Suprapubic skin (tissue), 4 donors: ENCODE data around the gene RBMS3. TPM values are rescaled to one million over a fixed set of nuclear protein-coding genes. Genes with fewer than 3 reads are reported as not detected.

Experiments used
- DNase-seq, 2 donors: peaks; one replicate each; pipeline ENCODE4 v3.0.0-alpha.2; 2019; ENCODE audit warnings: low spot score in 2 of 2
- H3K27ac ChIP-seq: fragments of 200-600 bp; sonication (generic); one replicate; pipeline ENCODE4 v1.5.1; 2019
- H3K27me3 ChIP-seq: fragments of 200-600 bp; sonication (generic); one replicate; pipeline ENCODE4 v1.5.1; 2019
- H3K36me3 ChIP-seq: fragments of 200-600 bp; sonication (generic); one replicate; pipeline ENCODE4 v1.5.1; 2019
- H3K4me1 ChIP-seq: fragments of 200-600 bp; sonication (generic); one replicate; pipeline ENCODE4 v1.5.1; 2019
- H3K4me3 ChIP-seq: fragments of 200-600 bp; sonication (generic); one replicate; pipeline ENCODE4 v1.5.1; 2019; ENCODE audit warnings: mild to moderate bottlenecking
- H3K9me3 ChIP-seq: fragments of 200-600 bp; sonication (generic); one replicate; pipeline ENCODE4 v1.5.1; 2019
- CTCF ChIP-seq, 2 donors: fragments of 200-600 bp in 1 of 2; fragments of 450-650 bp in 1 of 2; sonication (generic) in 1 of 2; IDR thresholded peaks; one replicate each; pipeline ENCODE4 v1.5.1; 2016 to 2019; ENCODE audit warnings: antibody characterized with exemption in 2 of 2, mild to moderate bottlenecking in 1 of 2, moderate library complexity in 1 of 2
- EP300 ChIP-seq: sonication (generic); formaldehyde crosslinking; IDR thresholded peaks from one replicate; pipeline ENCODE4 v1.6.1; 2017; ENCODE audit warnings: antibody characterized with exemption
- POLR2A ChIP-seq, 2 donors: fragments of 450-650 bp; IDR thresholded peaks; one replicate each; pipeline ENCODE4 v1.6.1; 2017; ENCODE audit warnings: antibody characterized with exemption in 2 of 2, mild to moderate bottlenecking in 2 of 2, moderate library complexity in 2 of 2
- POLR2AphosphoS5 ChIP-seq, 3 donors: sonication (generic); formaldehyde crosslinking; IDR thresholded peaks; one replicate each; pipeline ENCODE4 v1.6.1; 2017; ENCODE audit warnings: antibody characterized with exemption in 3 of 3
- WGBS: methylation state at CpG from one replicate; pipeline ENCODE4 v1.1.5; 2018; 5-methylcytosine and 5-hydroxymethylcytosine counted together
- total RNA-seq, 4 donors: library from RNA; depleted of rRNA; stranded (reverse); fragments of >200 nt; gene quantifications; one replicate each; pipeline ENCODE4 v1.1.0, GENCODE V29; 2016

RBMS3 gene
- total RNA-seq, 4 donors from 2014 or later, result 7.7 to 23.4 (median 11.9) TPM

- H3K4me1 ChIP-seq, result peaks cover 3% of the 10 kb centered on the region
- H3K36me3 ChIP-seq, result no peaks in the 10 kb centered on the region
- no peaks in the 10 kb centered on the region for H3K9me3 ChIP-seq
- H3K27ac ChIP-seq, result no peak overlapping the region
- no peak for DNase-seq
- no peak for TF ChIP-seq EP300
- TF ChIP-seq POLR2AphosphoS5 (IDR thresholded peaks at IDR 0.05), result no peak
- H3K4me3 ChIP-seq, result no peak overlapping the region
- 88% methylated on average over 3 of the region's 3 CpGs for WGBS
- H3K27me3 ChIP-seq, result no peaks in the 10 kb centered on the region
Measured at GRCh38 chr3:29506502-29506901, 225.6 kb downstream of the RBMS3 start.

- Histone ChIP-seq H3K36me3 (no peaks in the 10 kb centered on the region), H3K9me3 (no peaks in the 10 kb centered on the region), H3K4me3 (no peak overlapping the region), H3K4me1 (peaks cover 27% of the 10 kb centered on the region), H3K27me3 (no peaks in the 10 kb centered on the region), H3K27ac (no peak overlapping the region)
- TF ChIP-seq EP300, result no peak
- no peak for TF ChIP-seq CTCF (IDR thresholded peaks at IDR 0.05)
- no peak for TF ChIP-seq POLR2A (IDR thresholded peaks at IDR 0.05)
- TF ChIP-seq POLR2AphosphoS5 (IDR thresholded peaks at IDR 0.05), result no peak
- no peak for DNase-seq
- 46% methylated on average over 1 of the region's 1 CpG for WGBS
Measured at GRCh38 chr3:29511701-29512100, 230.8 kb downstream of the RBMS3 start.

- Histone ChIP-seq H3K4me1 (peaks cover 27% of the 10 kb centered on the region), H3K27me3 (no peaks in the 10 kb centered on the region), H3K36me3 (no peaks in the 10 kb centered on the region), H3K9me3 (no peaks in the 10 kb centered on the region), H3K27ac (no peak overlapping the region), H3K4me3 (no peak overlapping the region)
- WGBS, result 54% methylated on average over 4 of the region's 4 CpGs
- no peak for DNase-seq
- TF ChIP-seq EP300 (no peak), POLR2AphosphoS5 (IDR thresholded peaks at IDR 0.05) (no peak), CTCF (IDR thresholded peaks at IDR 0.05) (no peak), POLR2A (IDR thresholded peaks at IDR 0.05) (no peak)
Measured at GRCh38 chr3:29512641-29513040, 231.8 kb downstream of the RBMS3 start.

- 39% methylated on average over 3 of the region's 3 CpGs for WGBS
- TF ChIP-seq EP300 (no peak), CTCF (IDR thresholded peaks at IDR 0.05) (no peak), POLR2A (IDR thresholded peaks at IDR 0.05) (no peak), POLR2AphosphoS5 (IDR thresholded peaks at IDR 0.05) (no peak)
- H3K9me3 ChIP-seq, result no peaks in the 10 kb centered on the region
- no peak overlapping the region for H3K4me3 ChIP-seq
- no peaks in the 10 kb centered on the region for H3K27me3 ChIP-seq
- no peak for DNase-seq
- peaks cover 27% of the 10 kb centered on the region for H3K4me1 ChIP-seq
- no peaks in the 10 kb centered on the region for H3K36me3 ChIP-seq
- no peak overlapping the region for H3K27ac ChIP-seq
Measured at GRCh38 chr3:29513236-29513635, 232.4 kb downstream of the RBMS3 start.

- no peak for TF ChIP-seq EP300
- peak in 1 of 3 donors; percentile 61 for TF ChIP-seq POLR2AphosphoS5 (IDR thresholded peaks at IDR 0.05)
- TF ChIP-seq POLR2A (IDR thresholded peaks at IDR 0.05), result no peak
- Histone ChIP-seq H3K4me3 (no peak overlapping the region), H3K36me3 (no peaks in the 10 kb centered on the region), H3K9me3 (no peaks in the 10 kb centered on the region), H3K27me3 (no peaks in the 10 kb centered on the region), H3K4me1 (peaks cover 27% of the 10 kb centered on the region), H3K27ac (no peak overlapping the region)
- DNase-seq, result no peak
- 36% methylated on average over 3 of the region's 3 CpGs for WGBS
Measured at GRCh38 chr3:29514170-29514569, 233.3 kb downstream of the RBMS3 start.

- DNase-seq, result no peak
- H3K4me3 ChIP-seq, result no peak overlapping the region
- H3K27ac ChIP-seq, result no peak overlapping the region
Measured at GRCh38 chr3:29514912-29515311, 234.0 kb downstream of the RBMS3 start.

More at GRCh38 chr3:29514912-29515311, 234.0 kb downstream of the RBMS3 start:
- TF ChIP-seq POLR2A (IDR thresholded peaks at IDR 0.05) (no peak), EP300 (no peak), POLR2AphosphoS5 (IDR thresholded peaks at IDR 0.05) (no peak), CTCF (IDR thresholded peaks at IDR 0.05) (no peak)
- Histone ChIP-seq H3K27me3 (no peaks in the 10 kb centered on the region), H3K36me3 (no peaks in the 10 kb centered on the region), H3K9me3 (no peaks in the 10 kb centered on the region), H3K4me1 (peaks cover 27% of the 10 kb centered on the region)
- WGBS, result 37% methylated on average over 3 of the region's 3 CpGs
